ENCODE measurements around the gene ING5.
A peak's percentile ranks its signal among the peaks of the same experiment; 100 is the strongest.
"Not testable (repeated sequence)": the region's sequence is repeated elsewhere in the genome, so short reads cannot be mapped to it uniquely, and the experiment has no call there.

The ING5 gene

DNA sequence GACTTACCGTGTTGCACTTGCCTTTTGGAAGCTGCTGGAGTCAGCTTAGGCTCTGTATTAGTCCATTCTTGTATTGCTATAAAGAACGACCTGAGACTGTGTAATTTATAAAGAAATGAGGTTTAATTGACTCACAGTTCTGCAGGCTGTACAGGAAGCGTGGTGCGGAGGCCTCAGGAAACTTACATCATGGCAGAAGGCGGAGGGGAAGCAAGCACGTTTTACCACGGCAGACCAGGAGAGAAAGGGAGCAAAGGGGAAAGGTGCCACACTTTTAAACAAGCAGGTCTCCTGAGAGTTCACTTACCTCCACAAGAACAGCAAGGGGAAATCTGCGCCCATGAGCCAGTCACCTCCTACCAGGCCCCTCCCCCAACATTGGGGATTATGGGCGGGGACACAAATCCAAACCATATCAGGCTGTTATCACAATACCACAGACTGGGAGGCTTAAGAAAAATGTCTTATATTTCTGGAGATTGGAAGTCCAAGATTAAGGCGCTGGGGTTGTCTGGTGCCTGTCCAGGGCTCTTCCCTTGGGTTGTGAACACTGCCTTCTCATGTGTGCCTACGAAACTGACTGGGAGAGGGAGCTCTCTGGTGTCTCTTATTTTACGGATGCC, 28.9 kb downstream of the ING5 start:
- no peaks in the 10 kb centered on the region for H3F3A ChIP-seq (ENCODE audit: insufficient read depth)
- H3K27me3 ChIP-seq (ENCODE audit: low read length): no peaks in the 10 kb centered on the region
- H3K9me2 ChIP-seq (replicated peaks; ENCODE audit: insufficient read depth, low read length): no peaks in the 10 kb centered on the region
- no peak overlapping the region for H3K4me2 ChIP-seq (ENCODE audit: low read depth, low read length, poor library complexity, severe bottlenecking)
- no peak for TF ChIP-seq CTCF (IDR thresholded peaks at IDR 0.05; ENCODE audit: insufficient read depth, low read length, poor library complexity, severe bottlenecking)
- no peak for TF ChIP-seq EZH2phosphoT487 (conservative IDR thresholded peaks at IDR 0.05; ENCODE audit: low read length)
- H2AFZ ChIP-seq (ENCODE audit: low read depth, low read length, severe bottlenecking): no peak overlapping the region
- no peak overlapping the region for H3K4me3 ChIP-seq (ENCODE audit: insufficient read depth, low read length, poor library complexity, severe bottlenecking)
- no peaks in the 10 kb centered on the region for H3K9me3 ChIP-seq (ENCODE audit: insufficient read depth, low read length)
- no peaks in the 10 kb centered on the region for H3K79me2 ChIP-seq (ENCODE audit: insufficient read depth, low read length)
- H3K27ac ChIP-seq (ENCODE audit: low read depth, low read length): no peak overlapping the region
- no peaks in the 10 kb centered on the region for H4K20me1 ChIP-seq (ENCODE audit: low read depth, low read length)
- H3K36me3 ChIP-seq (ENCODE audit: low read length): no peaks in the 10 kb centered on the region
- no peak overlapping the region for H3K9ac ChIP-seq (ENCODE audit: low read length)

- not testable (repeated sequence) for H3K9ac ChIP-seq (ENCODE audit: low read length); H3K36me3 ChIP-seq (ENCODE audit: low read length); H3K27ac ChIP-seq (ENCODE audit: low read depth, low read length); H2AFZ ChIP-seq (ENCODE audit: low read depth, low read length, severe bottlenecking); H3F3A ChIP-seq (ENCODE audit: insufficient read depth); H3K9me2 ChIP-seq (replicated peaks; ENCODE audit: insufficient read depth, low read length); H3K4me3 ChIP-seq (ENCODE audit: insufficient read depth, low read length, poor library complexity, severe bottlenecking); H4K20me1 ChIP-seq (ENCODE audit: low read depth, low read length); H3K27me3 ChIP-seq (ENCODE audit: low read length); H3K9me3 ChIP-seq (ENCODE audit: insufficient read depth, low read length); H3K79me2 ChIP-seq (ENCODE audit: insufficient read depth, low read length)
- peak overlapping the region; percentile 18 for H3K4me2 ChIP-seq (ENCODE audit: low read depth, low read length, poor library complexity, severe bottlenecking)
Observed at GRCh38 chr2:241732513-241733186, 30.8 kb downstream of the ING5 start.

DNA sequence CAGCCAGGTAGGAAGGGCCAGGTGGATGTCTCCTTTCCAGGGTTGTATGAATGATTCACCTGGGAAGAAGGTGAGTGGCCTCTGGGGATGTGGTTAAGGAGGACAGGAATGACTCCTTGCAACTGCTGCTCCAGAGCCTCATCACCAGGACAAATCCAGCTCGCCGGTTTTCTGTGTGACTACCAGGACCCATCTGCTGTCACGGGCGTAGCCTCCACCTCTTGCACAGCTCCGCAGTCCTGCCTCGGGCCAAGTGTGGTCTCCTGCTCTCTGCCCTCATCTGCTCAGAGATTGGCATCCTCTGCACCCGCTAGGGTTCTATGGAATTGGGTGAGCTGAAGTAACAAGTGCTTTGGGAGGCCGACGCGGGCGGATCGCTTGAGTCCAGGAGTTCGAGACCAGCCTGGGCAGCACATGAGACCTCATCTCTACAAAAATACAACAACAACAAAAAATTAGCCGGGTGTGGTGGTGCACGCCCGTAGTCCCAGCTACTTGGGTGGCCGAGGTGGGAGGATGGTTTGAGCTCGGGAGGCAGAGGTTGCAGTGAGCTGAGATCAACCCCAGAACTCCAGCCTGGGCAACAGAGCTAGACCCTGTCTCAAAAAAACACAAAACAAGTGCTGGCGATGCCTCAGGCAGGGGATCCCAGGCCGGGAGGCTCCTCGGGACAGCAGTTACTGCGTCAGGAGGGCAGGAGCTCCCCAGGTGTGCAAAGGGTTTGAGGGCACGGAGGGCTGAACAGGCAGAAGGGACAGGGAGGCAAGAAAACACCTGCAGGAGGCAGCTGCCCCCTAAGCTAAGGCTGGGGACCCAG, 31.8 kb downstream of the ING5 start:
- peak overlapping the region; percentile 86 for H3K9ac ChIP-seq (ENCODE audit: low read length)
- peak overlapping the region; percentile 95 for H2AFZ ChIP-seq (ENCODE audit: low read depth, low read length, severe bottlenecking)
- no peaks in the 10 kb centered on the region for H4K20me1 ChIP-seq (ENCODE audit: low read depth, low read length)
- H3K27ac ChIP-seq (ENCODE audit: low read depth, low read length): no peak overlapping the region
- no peak for TF ChIP-seq CTCF (IDR thresholded peaks at IDR 0.05; ENCODE audit: insufficient read depth, low read length, poor library complexity, severe bottlenecking)
- no peaks in the 10 kb centered on the region for H3K9me3 ChIP-seq (ENCODE audit: insufficient read depth, low read length)
- H3K4me3 ChIP-seq (ENCODE audit: insufficient read depth, low read length, poor library complexity, severe bottlenecking): peak overlapping the region; percentile 66
- H3K4me2 ChIP-seq (ENCODE audit: low read depth, low read length, poor library complexity, severe bottlenecking): peak overlapping the region; percentile 68
- peaks cover 6% of the 10 kb centered on the region; the same call in 1 of the 2 replicates for H3K79me2 ChIP-seq (ENCODE audit: insufficient read depth, low read length)
- no peaks in the 10 kb centered on the region for H3K9me2 ChIP-seq (replicated peaks; ENCODE audit: insufficient read depth, low read length)
- no peaks in the 10 kb centered on the region for H3K27me3 ChIP-seq (ENCODE audit: low read length)
- no peaks in the 10 kb centered on the region for H3K36me3 ChIP-seq (ENCODE audit: low read length)
- no peaks in the 10 kb centered on the region for H3F3A ChIP-seq (ENCODE audit: insufficient read depth)

- Histone ChIP-seq H3K36me3 (ENCODE audit: low read length) (no peaks in the 10 kb centered on the region), H3K4me2 (ENCODE audit: low read depth, low read length, poor library complexity, severe bottlenecking) (peak overlapping the region; percentile 68), H2AFZ (ENCODE audit: low read depth, low read length, severe bottlenecking) (peak overlapping the region; percentile 95), H3K27me3 (ENCODE audit: low read length) (no peaks in the 10 kb centered on the region), H3K27ac (ENCODE audit: low read depth, low read length) (no peak overlapping the region), H3F3A (ENCODE audit: insufficient read depth) (no peaks in the 10 kb centered on the region), H3K9ac (ENCODE audit: low read length) (peak overlapping the region; percentile 86), H3K79me2 (ENCODE audit: insufficient read depth, low read length) (peaks cover 6% of the 10 kb centered on the region; the same call in 1 of the 2 replicates), H3K4me3 (ENCODE audit: insufficient read depth, low read length, poor library complexity, severe bottlenecking) (peak overlapping the region; percentile 66), H4K20me1 (ENCODE audit: low read depth, low read length) (no peaks in the 10 kb centered on the region), H3K9me3 (ENCODE audit: insufficient read depth, low read length) (no peaks in the 10 kb centered on the region), H3K9me2 (replicated peaks; ENCODE audit: insufficient read depth, low read length) (no peaks in the 10 kb centered on the region)
- TF ChIP-seq EZH2phosphoT487 (conservative IDR thresholded peaks at IDR 0.05; ENCODE audit: low read length) (no peak), CTCF (IDR thresholded peaks at IDR 0.05; ENCODE audit: insufficient read depth, low read length, poor library complexity, severe bottlenecking) (no peak)
Observed at GRCh38 chr2:241734208-241734466, 32.3 kb downstream of the ING5 start.
